HEK293 (cell line): Measurements from ENCODE around the gene KLF11.
A peak's percentile ranks its signal among the peaks of the same experiment; 100 is the strongest.

ENCODE experiments used
- CTCF ChIA-PET: fragments of 350-600 bp; formaldehyde crosslinking; extraction: SDS; loops from one replicate; lab custom pipeline; 2021; ENCODE audit warnings: antibody characterized with exemption; lab: Yijun Ruan, JAX
- POLR2A ChIA-PET: fragments of 300-600 bp; formaldehyde crosslinking; extraction: SDS; loops from one replicate; lab custom pipeline; 2020; ENCODE audit warnings: antibody characterized with exemption, inconsistent platforms; lab: Yijun Ruan, JAX
- H3K27ac ChIP-seq: fragments of 200-500 bp; sonication (Bioruptor generic); 2 replicates; pipeline ENCODE4 v1.5.1; 2014; ENCODE audit warnings: low read depth, low read length, control low read depth, inconsistent platforms; ENCODE audit errors: extremely low read depth
- H3K36me3 ChIP-seq, 2 experiments: fragments of 200-500 bp in 1 of 2; sonication (Bioruptor generic) in 1 of 2; 1 replicate in 1 of 2; 2 replicates in 1 of 2; pipeline ENCODE4 v1.5.1; 2014 to 2017; ENCODE audit warnings: inconsistent platforms in 2 of 2, low read length in 2 of 2; ENCODE audit not compliant: control insufficient read depth in 2 of 2, insufficient read depth in 1 of 2
- H3K4me1 ChIP-seq: fragments of 200-500 bp; sonication (Bioruptor generic); 2 replicates; pipeline ENCODE4 v1.5.1; 2014; ENCODE audit warnings: mild to moderate bottlenecking, low read length, inconsistent platforms; ENCODE audit not compliant: control insufficient read depth, insufficient read depth
- H3K4me3 ChIP-seq: 2 replicates; pipeline ENCODE4 v1.5.1; 2011; ENCODE audit warnings: low read depth, mild to moderate bottlenecking, control low read depth, low read length, moderate library complexity
- H3K9me3 ChIP-seq: fragments of 200-500 bp; sonication (Bioruptor generic); 2 replicates; pipeline ENCODE4 v1.5.1; 2014; ENCODE audit warnings: low read depth, low read length, inconsistent platforms; ENCODE audit not compliant: control insufficient read depth, insufficient read depth
- BCL11B ChIP-seq: fragments of 450-650 bp; formaldehyde crosslinking; IDR thresholded peaks from 2 replicates; pipeline ENCODE4 v1.5.1; 2016; ENCODE audit warnings: low read depth, missing biosample characterization, missing genetic modification characterization
- GLI2 ChIP-seq: fragments of 450-650 bp; formaldehyde crosslinking; IDR thresholded peaks from 2 replicates; pipeline ENCODE4; 2017; ENCODE audit warnings: missing biosample characterization, missing genetic modification characterization, low read depth, borderline replicate concordance
- GLI4 ChIP-seq: fragments of 450-650 bp; formaldehyde crosslinking; IDR thresholded peaks from 2 replicates; pipeline ENCODE4 v1.5.1; 2016; ENCODE audit warnings: missing biosample characterization, missing genetic modification characterization
- GLIS1 ChIP-seq: fragments of 450-650 bp; formaldehyde crosslinking; IDR thresholded peaks from 2 replicates; pipeline ENCODE4 v1.5.1; 2016; ENCODE audit warnings: missing biosample characterization, missing genetic modification characterization
- KLF8 ChIP-seq: fragments of 450-650 bp; formaldehyde crosslinking; IDR thresholded peaks from 2 replicates; pipeline ENCODE4 v1.5.1; 2016; ENCODE audit warnings: missing biosample characterization, missing genetic modification characterization
- SP2 ChIP-seq: fragments of 450-650 bp; formaldehyde crosslinking; IDR thresholded peaks from 2 replicates; pipeline ENCODE4 v1.5.1; 2016; ENCODE audit warnings: missing biosample characterization, missing genetic modification characterization
- WT1 ChIP-seq: fragments of 450-650 bp; formaldehyde crosslinking; IDR thresholded peaks from 2 replicates; pipeline ENCODE4 v1.5.1; 2016; ENCODE audit warnings: missing biosample characterization, missing genetic modification characterization
- ZFP3 ChIP-seq: fragments of 450-650 bp; formaldehyde crosslinking; IDR thresholded peaks from 2 replicates; pipeline ENCODE4 v1.5.1; 2016; ENCODE audit warnings: low read depth, missing biosample characterization, missing genetic modification characterization
- ZIC2 ChIP-seq: fragments of 450-650 bp; formaldehyde crosslinking; IDR thresholded peaks from 2 replicates; pipeline ENCODE4 v1.5.1; 2016; ENCODE audit warnings: missing biosample characterization, missing genetic modification characterization
- ZNF140 ChIP-seq: fragments of 450-650 bp; formaldehyde crosslinking; IDR thresholded peaks from 2 replicates; pipeline ENCODE4 v1.5.1; 2016; ENCODE audit warnings: missing biosample characterization, missing genetic modification characterization
- ZNF214 ChIP-seq: fragments of 450-650 bp; formaldehyde crosslinking; IDR thresholded peaks from 2 replicates; pipeline ENCODE4 v1.5.1; 2017; ENCODE audit warnings: missing biosample characterization, mild to moderate bottlenecking, missing genetic modification characterization, borderline replicate concordance
- ZNF239 ChIP-seq: fragments of 450-650 bp; formaldehyde crosslinking; IDR thresholded peaks from 2 replicates; pipeline ENCODE4 v1.5.1; 2016; ENCODE audit warnings: missing biosample characterization, missing genetic modification characterization
- ZNF311 ChIP-seq: fragments of 450-650 bp; formaldehyde crosslinking; IDR thresholded peaks from 2 replicates; pipeline ENCODE4 v1.5.1; 2017; ENCODE audit warnings: missing biosample characterization, missing genetic modification characterization, borderline replicate concordance
- ZNF341 ChIP-seq: fragments of 450-650 bp; formaldehyde crosslinking; IDR thresholded peaks from 2 replicates; pipeline ENCODE4; 2016; ENCODE audit warnings: low read depth, missing biosample characterization, missing genetic modification characterization
- ZNF600 ChIP-seq: fragments of 450-650 bp; formaldehyde crosslinking; IDR thresholded peaks from 2 replicates; pipeline ENCODE4 v1.5.1; 2016; ENCODE audit warnings: missing biosample characterization, missing genetic modification characterization
- ZNF626 ChIP-seq: fragments of 450-650 bp; sonication (Bioruptor Pico); formaldehyde crosslinking; IDR thresholded peaks from 2 replicates; pipeline ENCODE4 v1.5.1; 2018; ENCODE audit warnings: missing biosample characterization, missing genetic modification characterization, inconsistent platforms
- ZNF660 ChIP-seq: fragments of 450-650 bp; IDR thresholded peaks from 2 replicates; pipeline ENCODE4 v1.5.1; 2018; ENCODE audit warnings: missing biosample characterization, mild to moderate bottlenecking, missing genetic modification characterization
- ZNF76 ChIP-seq: fragments of 450-650 bp; formaldehyde crosslinking; IDR thresholded peaks from 2 replicates; pipeline ENCODE4; 2016; ENCODE audit warnings: low read depth, missing biosample characterization, missing genetic modification characterization, borderline replicate concordance
- ZNF777 ChIP-seq: fragments of 450-650 bp; formaldehyde crosslinking; IDR thresholded peaks from 2 replicates; pipeline ENCODE4 v1.5.1; 2017; ENCODE audit warnings: missing biosample characterization, missing genetic modification characterization, borderline replicate concordance
- TF ChIP-seq, protein P1 (sequence below): fragments of 450-650 bp; formaldehyde crosslinking; IDR thresholded peaks from 2 replicates; pipeline ENCODE4 v1.5.1; 2016; ENCODE audit warnings: missing biosample characterization, missing genetic modification characterization
- TF ChIP-seq, protein P2 (sequence below): fragments of 450-650 bp; formaldehyde crosslinking; IDR thresholded peaks from 2 replicates; pipeline ENCODE4 v1.5.1; 2017; ENCODE audit warnings: missing biosample characterization, missing genetic modification characterization

KLF11 gene

DNA sequence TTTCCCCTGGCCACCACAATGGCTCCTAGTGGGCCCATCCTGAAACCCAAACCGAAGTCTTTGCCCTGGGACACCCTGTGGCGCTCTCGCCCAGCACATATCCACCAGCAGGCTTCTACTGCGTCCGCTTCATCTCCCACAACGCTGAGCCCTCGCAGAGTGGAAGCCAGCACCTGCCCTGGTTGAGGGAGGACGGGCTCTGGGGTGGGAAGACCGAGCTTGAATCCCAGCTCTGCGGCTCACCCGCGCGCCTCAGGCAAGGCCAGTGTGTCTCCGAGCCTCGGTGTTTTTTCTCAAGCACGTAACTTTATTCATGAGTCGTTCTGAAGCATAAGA, 15.6 kb downstream of the KLF11 start (continued):
- no peak for TF ChIP-seq KLF8
- TF ChIP-seq, protein P1, sequence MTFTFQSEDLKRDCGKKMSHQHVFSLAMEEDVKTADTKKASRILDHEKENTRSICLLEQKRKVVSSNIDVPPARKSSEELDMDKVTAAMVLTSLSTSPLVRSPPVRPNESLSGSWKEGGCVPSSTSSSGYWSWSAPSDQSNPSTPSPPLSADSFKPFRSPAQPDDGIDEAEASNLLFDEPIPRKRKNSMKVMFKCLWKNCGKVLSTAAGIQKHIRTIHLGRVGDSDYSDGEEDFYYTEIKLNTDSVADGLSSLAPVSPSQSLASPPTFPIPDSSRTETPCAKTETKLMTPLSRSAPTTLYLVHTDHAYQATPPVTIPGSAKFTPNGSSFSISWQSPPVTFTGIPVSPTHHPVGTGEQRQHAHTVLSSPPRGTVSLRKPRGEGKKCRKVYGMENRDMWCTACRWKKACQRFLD (tag by site-specific recombination) = no peak
- no peak for TF ChIP-seq GLI2 (tag by site-specific recombination)
- no peak for TF ChIP-seq ZNF140 (tag by site-specific recombination)
- TF ChIP-seq ZNF214 (tag by site-specific recombination) = no peak
- no peak for TF ChIP-seq ZNF777 (tag by site-specific recombination)
- no peak for TF ChIP-seq ZNF76 (tag by site-specific recombination)
- no peak for TF ChIP-seq ZNF239 (tag by site-specific recombination)
- TF ChIP-seq ZNF600 (tag by site-specific recombination) = no peak

DNA sequence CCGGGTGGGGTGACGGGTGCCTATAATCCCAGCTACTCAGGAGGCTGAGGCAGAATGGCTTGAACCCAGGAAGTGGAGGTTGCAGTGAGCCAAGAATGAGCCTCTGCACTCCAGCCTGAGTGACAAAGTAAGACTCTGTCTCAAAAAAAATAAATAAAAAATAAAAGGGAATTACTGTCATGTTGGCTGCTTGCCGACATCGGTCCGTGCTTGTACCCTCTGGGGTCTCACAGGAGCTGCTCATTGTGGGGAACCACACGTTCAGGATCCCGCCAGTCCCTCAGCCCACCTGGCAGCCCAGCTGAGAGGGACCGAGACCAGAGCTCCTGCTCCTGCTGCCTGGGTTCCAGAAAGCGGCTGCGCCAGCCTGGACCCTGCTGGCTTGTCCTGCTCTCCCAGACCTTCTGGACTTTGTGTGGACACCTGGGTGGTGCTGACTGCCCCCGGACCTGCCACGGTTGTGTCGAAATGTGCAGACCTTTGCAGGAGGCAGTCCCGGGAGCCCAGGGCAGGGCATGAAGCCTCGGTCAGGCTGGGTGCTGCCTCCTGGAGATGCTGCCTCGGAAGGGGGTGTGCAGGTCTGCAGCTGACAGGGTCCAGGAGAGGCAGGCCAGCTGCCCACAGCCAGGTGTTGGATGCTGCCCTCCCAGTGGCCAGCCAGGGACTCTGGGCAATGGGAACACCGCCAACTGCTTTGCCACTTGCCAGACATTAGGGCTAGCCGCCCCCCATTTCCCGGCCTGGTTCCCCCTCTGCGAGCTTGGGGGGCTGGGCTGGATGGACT, 16.4 kb downstream of the KLF11 start:
- Histone ChIP-seq H3K36me3 (peaks cover 0 to 3% of the 10 kb centered on the region in 2 experiments; a peak in 1 of 3 replicates), H3K4me3 (no peak overlapping the region), H3K27ac (no peak overlapping the region), H3K4me1 (no peaks in the 10 kb centered on the region; the same call in 1 of the 2 replicates), H3K9me3 (no peaks in the 10 kb centered on the region)
- POLR2A ChIA-PET = interaction anchor here (0.5 kb wide), 1 partner anchor 503 kb away, joined by 8 read pairs; no protein-coding TSS in a partner anchor
- TF ChIP-seq GLI4 (tag by site-specific recombination) (no peak), ZNF660 (tag by site-specific recombination) (no peak), ZNF311 (no peak), WT1 (tag by site-specific recombination) (no peak)
- CTCF ChIA-PET = interaction anchor here (0.8 to 1.7 kb wide), 6 partner anchors 8 to 376 kb away, joined by 3 to 5 read pairs (median 3); no protein-coding TSS in a partner anchor

DNA sequence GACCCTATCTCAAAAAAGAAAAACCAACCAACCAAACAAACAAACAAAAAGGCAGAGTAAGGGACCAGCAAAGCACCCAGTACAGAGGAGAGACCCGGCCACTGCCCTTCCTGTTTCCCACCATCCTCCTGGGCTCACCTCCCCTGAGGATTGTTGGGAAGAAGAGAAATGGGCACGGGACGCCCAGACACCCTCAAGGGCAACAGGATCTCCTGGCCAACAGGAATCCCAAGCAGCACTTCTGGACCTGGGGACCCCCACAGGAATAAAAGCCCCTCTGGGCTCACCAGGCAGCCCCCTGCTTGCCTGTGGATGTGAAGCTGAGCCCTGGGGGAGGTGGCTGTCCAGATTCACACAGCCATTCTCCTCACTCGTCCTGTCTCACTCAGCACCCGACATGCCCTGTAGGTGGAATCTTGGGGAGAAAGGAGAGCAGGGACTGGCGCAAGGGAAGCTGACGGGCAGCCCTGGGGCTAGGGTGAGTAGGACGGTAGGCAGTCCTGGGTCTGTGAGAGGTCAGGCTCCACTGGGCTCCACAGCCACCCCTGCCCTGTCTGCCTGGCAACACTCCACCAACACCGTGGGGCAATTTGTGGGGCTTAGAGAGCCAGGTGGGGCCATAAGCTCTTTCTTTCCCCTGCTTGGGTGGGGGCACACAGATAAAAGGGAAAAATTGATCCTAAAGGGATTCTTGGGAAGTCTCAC, 18.0 kb downstream of the KLF11 start:
- H3K36me3 ChIP-seq = no peaks in the 10 kb centered on the region
- H3K4me1 ChIP-seq = no peaks in the 10 kb centered on the region; the same call in 1 of the 2 replicates
- no peak overlapping the region for H3K4me3 ChIP-seq
- no peak overlapping the region for H3K27ac ChIP-seq
- CTCF ChIA-PET = interaction anchor here (0.6 to 1.7 kb wide), 5 partner anchors 8 to 391 kb away, joined by 3 to 9 read pairs (median 3); no protein-coding TSS in a partner anchor
- H3K9me3 ChIP-seq = no peaks in the 10 kb centered on the region
- POLR2A ChIA-PET = no interaction called here
- TF ChIP-seq GLIS1 (tag by site-specific recombination) (0 out of 2 replicates have a peak, but pooled peaks have one; percentile 7), ZNF341 (tag by site-specific recombination) (0 out of 2 replicates have a peak, but pooled peaks have one; percentile 9), ZNF626 (tag by site-specific recombination) (no peak)

GRCh38 chr2:10062931-10063365, 19.6 kb downstream of the KLF11 start:
- Histone ChIP-seq H3K4me1 (no peaks in the 10 kb centered on the region; the same call in 1 of the 2 replicates), H3K4me3 (no peak overlapping the region), H3K27ac (no peak overlapping the region), H3K9me3 (no peaks in the 10 kb centered on the region), H3K36me3 (no peaks in the 10 kb centered on the region)
- ChIA-PET CTCF (interaction anchor here (1.0 to 3.2 kb wide), 2 partner anchors 10 to 34 kb away, joined by 3 to 17 read pairs; no protein-coding TSS in a partner anchor), POLR2A (no interaction called here)
- TF ChIP-seq, protein P2, sequence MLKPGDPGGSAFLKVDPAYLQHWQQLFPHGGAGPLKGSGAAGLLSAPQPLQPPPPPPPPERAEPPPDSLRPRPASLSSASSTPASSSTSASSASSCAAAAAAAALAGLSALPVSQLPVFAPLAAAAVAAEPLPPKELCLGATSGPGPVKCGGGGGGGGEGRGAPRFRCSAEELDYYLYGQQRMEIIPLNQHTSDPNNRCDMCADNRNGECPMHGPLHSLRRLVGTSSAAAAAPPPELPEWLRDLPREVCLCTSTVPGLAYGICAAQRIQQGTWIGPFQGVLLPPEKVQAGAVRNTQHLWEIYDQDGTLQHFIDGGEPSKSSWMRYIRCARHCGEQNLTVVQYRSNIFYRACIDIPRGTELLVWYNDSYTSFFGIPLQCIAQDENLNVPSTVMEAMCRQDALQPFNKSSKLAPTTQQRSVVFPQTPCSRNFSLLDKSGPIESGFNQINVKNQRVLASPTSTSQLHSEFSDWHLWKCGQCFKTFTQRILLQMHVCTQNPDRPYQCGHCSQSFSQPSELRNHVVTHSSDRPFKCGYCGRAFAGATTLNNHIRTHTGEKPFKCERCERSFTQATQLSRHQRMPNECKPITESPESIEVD = no peak
- TF ChIP-seq BCL11B (tag by site-specific recombination) (no peak), ZIC2 (tag by site-specific recombination) (no peak), ZFP3 (no peak), GLIS1 (tag by site-specific recombination) (no peak), SP2 (no peak)
